Nasal cavity respiratory epithelium epithelial cell of viscerocranial mucosa (primary cell): Measurements from ENCODE around the gene POLR1B. TPM values are rescaled to one million over a fixed set of nuclear protein-coding genes. Genes with fewer than 3 reads are reported as not detected.

Experiments
- total RNA-seq: library from RNA; depleted of rRNA; stranded (reverse); fragments of >200 nt; gene quantifications from 2 replicates; pipeline ENCODE4 v1.2.3, GENCODE V29; 2014

The POLR1B gene
- 53.3 and 70.1 TPM in 2 replicates for total RNA-seq

GRCh38 chr2:112542123-112542983 is at the start of gene POLR1B:
TSS of gene POLR1B (plus strand) at chr2:112542465. CDS start at chr2:112542495, 30 bp downstream.

GRCh38 chr2:112584134-112584890 is 42.0 kb downstream of the POLR1B start, which contains the start of gene CHCHD5:
TSS of gene CHCHD5 (plus strand) at chr2:112584609. CDS start at chr2:112584648, 39 bp downstream.

Other genes with a start within 250 kb of the POLR1B start
- 10.3 and 15.4 TPM in 2 replicates for gene RGPD8, start 108.8 kb upstream of the POLR1B start, total RNA-seq
- gene TTL, start 60.3 kb upstream of the POLR1B start, total RNA-seq = 19.8 and 42.4 TPM in 2 replicates
- 4.9 and 10.6 TPM in 2 replicates for gene CHCHD5, start 42.1 kb downstream of the POLR1B start, total RNA-seq
- 105 and 112 TPM in 2 replicates for gene SLC20A1, start 103.5 kb downstream of the POLR1B start, total RNA-seq
- 0.07 TPM in 1 of 2 replicates, not detected in the other for gene NT5DC4, start 178.6 kb downstream of the POLR1B start, total RNA-seq
- 0.07 and 0.34 TPM in 2 replicates for gene CKAP2L, start 222.1 kb downstream of the POLR1B start, total RNA-seq
- gene IL1A, start 242.0 kb downstream of the POLR1B start, total RNA-seq = 387 and 393 TPM in 2 replicates